NCI-H2196 (cell line): ENCODE results near the gene EPB41L4A.
"Not testable (repeated sequence)": the region's sequence is repeated elsewhere in the genome, so short reads cannot be mapped to it uniquely, and the experiment has no call there.

Experiments used
- DNase-seq: peaks from one replicate; lab custom pipeline; 2025; ENCODE audit not compliant: unreplicated experiment; lab: John Stamatoyannopoulos, UW

Gene EPB41L4A

GRCh38 chr5:112419164-112419985 lies at the start of gene EPB41L4A:
Gene EPB41L4A, minus strand, starts transcription at chr5:112419277. Its CDS starts 238 bp downstream, at chr5:112419039.
- DNase-seq: no peak

- no peak for DNase-seq
Measured at GRCh38 chr5:112467485-112467884, 48.4 kb upstream of the EPB41L4A start.

GRCh38 chr5:112466261-112466660 lies 47.2 kb upstream of the EPB41L4A start:
- DNase-seq: not testable (repeated sequence)

- not testable (repeated sequence) for DNase-seq
Measured at GRCh38 chr5:112447187-112447760, 28.2 kb upstream of the EPB41L4A start.

- no peak for DNase-seq
Measured at GRCh38 chr5:112445626-112446350, 26.7 kb upstream of the EPB41L4A start.

GRCh38 chr5:112443932-112444331 lies 24.9 kb upstream of the EPB41L4A start:
- not testable (repeated sequence) for DNase-seq

GRCh38 chr5:112440031-112440430 lies 21.0 kb upstream of the EPB41L4A start:
- DNase-seq: no peak

GRCh38 chr5:112436144-112436543 lies 17.1 kb upstream of the EPB41L4A start:
- no peak for DNase-seq

- no peak for DNase-seq
Measured at GRCh38 chr5:112434641-112435040, 15.6 kb upstream of the EPB41L4A start.

GRCh38 chr5:112426202-112426601 lies 7.1 kb upstream of the EPB41L4A start:
- not testable (repeated sequence) for DNase-seq

GRCh38 chr5:112419986-112420864 lies 1.1 kb upstream of the EPB41L4A start:
- peak; percentile 64 for DNase-seq

- DNase-seq: no peak
Measured at GRCh38 chr5:112418659-112419163, 366 bp downstream of the EPB41L4A start.

- no peak for DNase-seq
Measured at GRCh38 chr5:112417931-112418658, 982 bp downstream of the EPB41L4A start.

GRCh38 chr5:112415552-112415951 lies 3.5 kb downstream of the EPB41L4A start:
- DNase-seq: no peak

- DNase-seq: no peak
Measured at GRCh38 chr5:112413611-112414010, 5.5 kb downstream of the EPB41L4A start.

GRCh38 chr5:112412346-112412745 lies 6.7 kb downstream of the EPB41L4A start:
- DNase-seq: no peak

GRCh38 chr5:112411903-112412302 lies 7.2 kb downstream of the EPB41L4A start:
- no peak for DNase-seq

- no peak for DNase-seq
Measured at GRCh38 chr5:112407666-112408065, 11.4 kb downstream of the EPB41L4A start.

- no peak for DNase-seq
Measured at GRCh38 chr5:112407240-112407639, 11.8 kb downstream of the EPB41L4A start.

- DNase-seq: no peak
Measured at GRCh38 chr5:112403069-112403468, 16.0 kb downstream of the EPB41L4A start.
